ENCODE measurements around the gene ALDH3B1. TPM values are rescaled to one million over a fixed set of nuclear protein-coding genes. Genes with fewer than 3 reads are reported as not detected.

Gene ALDH3B1
- total and polyA plus RNA-seq, 2 of the 4 experiments (the other 2 are of a cell fraction): 11.8 to 22.8 TPM

GRCh38 chr11:68040101-68040956 lies 30.2 kb downstream of the ALDH3B1 start:
- Histone ChIP-seq H3K4me3 (ENCODE audit: insufficient read depth, low read depth, low read length) (peak overlapping the region; percentile 74), H2AK9ac (replicated peaks; ENCODE audit: low read depth, low read length, poor library complexity) (peak overlapping the region; percentile 94), H2BK15ac (ENCODE audit: low read depth, low read length) (peak overlapping the region; percentile 88; the same call in 1 of the 3 replicates), H4K5ac (ENCODE audit: low read depth, low read length) (peak overlapping the region; percentile 88), H2BK20ac (ENCODE audit: low read depth, low read length) (peak overlapping the region; percentile 50; the same call in 1 of the 2 replicates), H3K9me3 (ENCODE audit: control insufficient read depth, insufficient read depth, low read length) (no peaks in the 10 kb centered on the region), H3K27me3 (ENCODE audit: control insufficient read depth, insufficient read depth, low read length) (no peaks in the 10 kb centered on the region), H3K36me3 (ENCODE audit: control insufficient read depth, insufficient read depth, low read length) (peaks cover 22% of the 10 kb centered on the region), H3K4ac (ENCODE audit: low read depth, low read length) (peak overlapping the region; percentile 95), H2BK5ac (ENCODE audit: low read depth, low read length, poor library complexity, severe bottlenecking) (peak overlapping the region; percentile 88), H4K20me1 (ENCODE audit: insufficient read depth, low read length) (no peaks in the 10 kb centered on the region; the same call in 1 of the 2 replicates), H3K9me1 (ENCODE audit: insufficient read depth, low read length) (no peaks in the 10 kb centered on the region), H3K27ac (ENCODE audit: insufficient read depth, low read length) (peak overlapping the region; percentile 76), H4K91ac (ENCODE audit: insufficient read depth, low read depth, low read length) (peak overlapping the region; percentile 90), H3K9ac (ENCODE audit: low read depth, low read length) (peak overlapping the region; percentile 72), H3K4me2 (ENCODE audit: low read depth, low read length) (peak overlapping the region; percentile 95), H3K4me1 (ENCODE audit: control insufficient read depth, insufficient read depth, low read length) (peaks cover 25% of the 10 kb centered on the region), H2BK120ac (ENCODE audit: low read depth, low read length) (peak overlapping the region; percentile 74), H3K18ac (ENCODE audit: low read depth, low read length) (peak overlapping the region; percentile 70), H3K56ac (ENCODE audit: extremely low read depth, insufficient read depth, low read length) (peak overlapping the region; percentile 80), H3K79me1 (ENCODE audit: low read depth in 1 of 2, low read length in 2 of 2) (peaks cover 7 to 47% of the 10 kb centered on the region in 2 experiments; a peak in 3 of 4 replicates), H3K14ac (replicated peaks; ENCODE audit: low read depth, low read length) (peak overlapping the region; percentile 82), H4K8ac (ENCODE audit: low read depth in 2 of 2, low read length in 2 of 2) (peak overlapping the region; percentile 81 to 84), H2AFZ (replicated peaks; ENCODE audit: low read length, poor library complexity) (peak overlapping the region; percentile 82), H2AK5ac (ENCODE audit: low read depth, low read length) (peak overlapping the region; percentile 91), H3K23ac (ENCODE audit: low read depth, low read length) (peak overlapping the region; percentile 85)
- ChIA-PET POLR2A (ENCODE audit: unreplicated experiment) (no interaction called here), CTCF (no interaction called here)
- DNase-seq: peak; percentile 73
- dilution Hi-C loops (cut with HindIII; ENCODE audit: low sequenced_read_pairs, unreplicated experiment): no loop called here
- in situ Hi-C loops (cut with MboI; ENCODE audit: low sequenced_read_pairs): no loop called here
- WGBS, 2 experiments (ENCODE audit: extremely low coverage in 2 of 2, insufficient read length in 1 of 2): 20% methylated on average over 3 of the region's 22 CpGs; no CpG with 5 or more reads in 1 of the 2 experiments
- intact Hi-C loops (cut with micrococcal nuclease): no loop called here
- peak; percentile 50; the same call in 1 of the 2 replicates for TF ChIP-seq POLR2A (IDR thresholded peaks at IDR 0.05; ENCODE audit: low read depth, low read length)
- TF ChIP-seq USF2 (IDR thresholded peaks at IDR 0.05; ENCODE audit: low read depth, low read length): no peak
- TF ChIP-seq MAFK (IDR thresholded peaks at IDR 0.05; ENCODE audit: low read depth, low read length): no peak
- no peak for TF ChIP-seq RAD21 (IDR thresholded peaks at IDR 0.05; ENCODE audit: low read length)
- 0 out of 2 replicates have a peak, but pooled peaks have one; percentile 18 for TF ChIP-seq MAZ (IDR thresholded peaks at IDR 0.05; ENCODE audit: borderline replicate concordance, low read depth, low read length)
- no peak for TF ChIP-seq CTCF (conservative IDR thresholded peaks at IDR 0.05; ENCODE audit: low read depth, low read length)
- peak; percentile 63 for ATAC-seq (ENCODE audit: low read depth)
- no TSS peak for BruUV-seq (replicated peaks)

Data from IMR-90 (cell line).